Spleen (tissue), 11 donors: ENCODE results near the gene GUCY1A2. TPM values are rescaled to one million over a fixed set of nuclear protein-coding genes. Genes with fewer than 3 reads are reported as not detected.

Experiments used
- DNase-seq: peaks from one replicate; pipeline ENCODE4 v3.0.0-alpha.2; 2020
- H3K27ac ChIP-seq, 8 donors: fragments of 200-600 bp; sonication (generic) in 7 of 8; 1 replicate in 4 of 8; 2 replicates in 4 of 8; pipeline versions ENCODE4 v1.5.0 to v1.8.0; 2016 to 2021; ENCODE audit warnings: inconsistent platforms in 4 of 8, mild to moderate bottlenecking in 4 of 8, moderate library complexity in 1 of 8
- H3K27me3 ChIP-seq, 7 donors: fragments of 200-600 bp; sonication (generic) in 6 of 7; replicated peaks in 1 of 7; 1 replicate in 4 of 7; 2 replicates in 3 of 7; pipeline versions ENCODE4 v1.5.0 to v1.8.0; 2016 to 2021; ENCODE audit warnings: inconsistent platforms in 3 of 7, mild to moderate bottlenecking in 1 of 7
- H3K36me3 ChIP-seq, 6 donors: fragments of 200-600 bp; sonication (generic) in 5 of 6; 1 replicate in 4 of 6; 2 replicates in 2 of 6; pipeline versions ENCODE4 v1.5.0 to v1.8.0; 2016 to 2021; ENCODE audit warnings: inconsistent platforms in 2 of 6
- H3K4me1 ChIP-seq, 6 donors: fragments of 200-600 bp; sonication (generic) in 5 of 6; 1 replicate in 3 of 6; 2 replicates in 3 of 6; pipeline versions ENCODE4 v1.5.0 to v1.8.0; 2016 to 2021; ENCODE audit warnings: inconsistent platforms in 3 of 6
- H3K4me3 ChIP-seq, 8 donors: fragments of 200-600 bp; sonication (generic) in 7 of 8; 1 replicate in 4 of 8; 2 replicates in 4 of 8; pipeline versions ENCODE4 v1.5.0 to v1.8.0; 2016 to 2021; ENCODE audit warnings: inconsistent platforms in 4 of 8, mild to moderate bottlenecking in 4 of 8, moderate library complexity in 2 of 8
- H3K9me3 ChIP-seq, 8 donors: fragments of 200-600 bp; sonication (generic) in 7 of 8; 1 replicate in 4 of 8; 2 replicates in 4 of 8; pipeline versions ENCODE4 v1.5.0 to v1.8.0; 2016 to 2021; ENCODE audit warnings: inconsistent platforms in 4 of 8
- POLR2A ChIP-seq, 3 donors: fragments of 450-650 bp; IDR thresholded peaks; one replicate each; pipeline ENCODE4 v1.5.1; 2017; ENCODE audit warnings: antibody characterized with exemption in 3 of 3, mild to moderate bottlenecking in 1 of 3
- POLR2AphosphoS5 ChIP-seq, 3 donors: sonication (generic); formaldehyde crosslinking; IDR thresholded peaks; one replicate each; pipeline ENCODE4 v1.5.1; 2017; ENCODE audit warnings: antibody characterized with exemption in 3 of 3
- WGBS, 5 donors: extraction: QIAGEN DNeasy Blood & Tissue Kit in 3 of 5; methylation state at CpG; one replicate each; pipeline versions ENCODE4 v1.1.5 to v1.1.7; 2013 to 2018; 5-methylcytosine and 5-hydroxymethylcytosine counted together
- intact Hi-C: fragments of 100-400 bp; cut with DNase I; formaldehyde crosslinking; loops from one replicate; pipeline ENCODE4 v1.15.0; 2023; ENCODE audit warnings: low total_unique reads
- polyA plus RNA-seq, 3 donors: library from polyadenylated mRNA; stranded (reverse); fragments of 200-250 nt; gene quantifications; one replicate each; pipeline ENCODE4 v1.2.1, GENCODE V29; 2013
- total RNA-seq, 7 donors: library from RNA; depleted of rRNA in 3 of 7; stranded (reverse); fragments of >200 nt in 3 of 7; fragmentation: NEBNext Ultra II Directional in 4 of 7; extraction: Animal tissue kit (Norgen Biotek cat#: 25700) in 4 of 7; gene quantifications; one replicate each; pipeline versions ENCODE4 v1.1.0 to v1.2.1, GENCODE V29; 2016 to 2021
- TF ChIP-seq, protein P1 (sequence below), 11 experiments: fragments of 200-600 bp in 7 of 11; fragments of 450-650 bp in 4 of 11; sonication (generic) in 4 of 11; IDR thresholded peaks in 8 of 11; conservative IDR thresholded peaks in 3 of 11; 1 replicate in 7 of 11; 2 replicates in 4 of 11; pipeline versions ENCODE4 v1.4.0 to v1.8.0; 2016 to 2021; ENCODE audit warnings: antibody characterized with exemption in 11 of 11, inconsistent platforms in 4 of 11, mild to moderate bottlenecking in 1 of 11
- donor health status: healthy with polysubstance abuse.
- donor health status: DM: no; HTN: no; CAD: no; lungs with moderate emphysema.
- donor health status: DM: no; HTN: no; CAD: no.
- donor health status: Bipolar disorder and iron deficiency.
- donor health status: healthy.
- donor health status: DM: no; HTN: no; CAD: no.
- donor health status: DM: yes; HTN: yes; CAD: no.

GUCY1A2 gene
- total and polyA plus RNA-seq, 10 donors, result 0.32 to 64.0 (median 17.6) TPM

- intact Hi-C loops, result no loop called here
- Histone ChIP-seq H3K36me3 (no peaks in the 10 kb centered on the region), H3K9me3 (peaks cover 0 to 5% (median 0%) of the 10 kb centered on the region in 8 donors), H3K4me1 (no peaks in the 10 kb centered on the region), H3K27ac (no peak overlapping the region), H3K27me3 (no peaks in the 10 kb centered on the region), H3K4me3 (no peak overlapping the region)
- no peak for DNase-seq
- TF ChIP-seq POLR2AphosphoS5 (IDR thresholded peaks at IDR 0.05) (no peak), POLR2A (IDR thresholded peaks at IDR 0.05) (no peak)
- TF ChIP-seq, protein P1, sequence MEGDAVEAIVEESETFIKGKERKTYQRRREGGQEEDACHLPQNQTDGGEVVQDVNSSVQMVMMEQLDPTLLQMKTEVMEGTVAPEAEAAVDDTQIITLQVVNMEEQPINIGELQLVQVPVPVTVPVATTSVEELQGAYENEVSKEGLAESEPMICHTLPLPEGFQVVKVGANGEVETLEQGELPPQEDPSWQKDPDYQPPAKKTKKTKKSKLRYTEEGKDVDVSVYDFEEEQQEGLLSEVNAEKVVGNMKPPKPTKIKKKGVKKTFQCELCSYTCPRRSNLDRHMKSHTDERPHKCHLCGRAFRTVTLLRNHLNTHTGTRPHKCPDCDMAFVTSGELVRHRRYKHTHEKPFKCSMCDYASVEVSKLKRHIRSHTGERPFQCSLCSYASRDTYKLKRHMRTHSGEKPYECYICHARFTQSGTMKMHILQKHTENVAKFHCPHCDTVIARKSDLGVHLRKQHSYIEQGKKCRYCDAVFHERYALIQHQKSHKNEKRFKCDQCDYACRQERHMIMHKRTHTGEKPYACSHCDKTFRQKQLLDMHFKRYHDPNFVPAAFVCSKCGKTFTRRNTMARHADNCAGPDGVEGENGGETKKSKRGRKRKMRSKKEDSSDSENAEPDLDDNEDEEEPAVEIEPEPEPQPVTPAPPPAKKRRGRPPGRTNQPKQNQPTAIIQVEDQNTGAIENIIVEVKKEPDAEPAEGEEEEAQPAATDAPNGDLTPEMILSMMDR (IDR thresholded peaks at IDR 0.05 in 8 of 11, conservative IDR thresholded peaks at IDR 0.05 in 3 of 11), result no peak
Measured at GRCh38 chr11:106815209-106815608, 203.1 kb downstream of the GUCY1A2 start.

- Histone ChIP-seq H3K4me1 (no peaks in the 10 kb centered on the region), H3K27ac (no peak overlapping the region), H3K4me3 (no peak overlapping the region), H3K9me3 (peaks cover 0 to 5% (median 0%) of the 10 kb centered on the region in 8 donors), H3K27me3 (no peaks in the 10 kb centered on the region), H3K36me3 (no peaks in the 10 kb centered on the region)
- no peak for DNase-seq
- TF ChIP-seq POLR2A (IDR thresholded peaks at IDR 0.05), result no peak
- TF ChIP-seq, protein P1 (IDR thresholded peaks at IDR 0.05 in 8 of 11, conservative IDR thresholded peaks at IDR 0.05 in 3 of 11), result no peak
- no peak for TF ChIP-seq POLR2AphosphoS5 (IDR thresholded peaks at IDR 0.05)
- 50 to 76% (median 74%) methylated on average over 1 of the region's 1 CpG for WGBS, 5 donors
- intact Hi-C loops, result no loop called here
Measured at GRCh38 chr11:106813806-106814205, 204.5 kb downstream of the GUCY1A2 start.

GRCh38 chr11:106794058-106794457, 224.2 kb downstream of the GUCY1A2 start:
- Histone ChIP-seq H3K36me3 (no peaks in the 10 kb centered on the region), H3K27me3 (no peaks in the 10 kb centered on the region), H3K4me1 (no peaks in the 10 kb centered on the region), H3K9me3 (peaks cover 0 to 17% (median 5%) of the 10 kb centered on the region in 8 donors), H3K27ac (no peak overlapping the region), H3K4me3 (no peak overlapping the region)
- intact Hi-C loops, result no loop called here
- TF ChIP-seq, protein P1 (IDR thresholded peaks at IDR 0.05 in 8 of 11, conservative IDR thresholded peaks at IDR 0.05 in 3 of 11), result no peak
- TF ChIP-seq POLR2AphosphoS5 (IDR thresholded peaks at IDR 0.05), result no peak
- DNase-seq, result no peak

DNA sequence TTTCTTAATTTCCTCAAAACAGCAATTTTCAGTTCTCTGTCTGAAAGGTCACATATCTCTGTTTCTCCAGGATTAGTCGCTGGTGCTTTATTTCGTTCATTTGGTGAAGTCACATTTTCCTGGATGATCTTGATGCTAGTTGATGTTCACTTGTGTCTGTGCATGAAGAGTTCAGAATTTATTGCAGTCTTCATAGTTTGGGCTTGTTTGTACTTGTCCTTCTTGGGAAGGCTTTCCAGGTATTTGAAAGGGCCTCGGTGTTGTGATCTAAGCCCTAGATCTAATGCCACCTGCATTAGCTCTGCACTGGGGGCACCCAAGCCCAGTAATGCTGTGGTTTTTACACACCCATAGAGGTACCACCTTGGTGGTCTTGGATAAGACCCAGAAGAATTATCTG, 228.9 kb downstream of the GUCY1A2 start:
- Histone ChIP-seq H3K27me3 (no peaks in the 10 kb centered on the region), H3K36me3 (no peaks in the 10 kb centered on the region), H3K27ac (no peak overlapping the region), H3K9me3 (peaks cover 0 to 16% (median 4%) of the 10 kb centered on the region in 8 donors), H3K4me3 (no peak overlapping the region), H3K4me1 (no peaks in the 10 kb centered on the region)
- no peak for TF ChIP-seq POLR2AphosphoS5 (IDR thresholded peaks at IDR 0.05)
- TF ChIP-seq, protein P1 (IDR thresholded peaks at IDR 0.05 in 8 of 11, conservative IDR thresholded peaks at IDR 0.05 in 3 of 11), result no peak
- WGBS, 5 donors, result 77 to 93% (median 83%) methylated on average over 3 of the region's 3 CpGs
- intact Hi-C loops, result no loop called here
- no peak for DNase-seq
